Neural cell (in vitro differentiated cells): ENCODE results near the gene ADIPOR2. TPM values are rescaled to one million over a fixed set of nuclear protein-coding genes. Genes with fewer than 3 reads are reported as not detected.

ENCODE experiments used
- H2AFZ ChIP-seq: fragments of 200-600, 300-800 bp; sonication (generic), shearing (Covaris generic); 2 replicates; pipeline ENCODE4 v1.6.0; 2014; ENCODE audit warnings: low read depth, mild to moderate bottlenecking, antibody characterized with exemption, low read length, moderate library complexity
- H3F3A ChIP-seq: fragments of 200-600 bp; shearing (Covaris generic); 2 replicates; pipeline ENCODE4 v1.6.1; 2016; ENCODE audit warnings: mild to moderate bottlenecking, moderate library complexity, mixed read lengths, antibody characterized with exemption, low read length; ENCODE audit not compliant: insufficient read depth, poor library complexity, severe bottlenecking
- H3K27ac ChIP-seq: fragments of 200-600, 300-800 bp; sonication (generic), shearing (Covaris generic); 2 replicates; pipeline ENCODE4 v1.5.1; 2014; ENCODE audit warnings: mild to moderate bottlenecking, low read length, moderate library complexity
- H3K27me3 ChIP-seq: fragments of 300-800, 200-600 bp; sonication (generic), shearing (Covaris generic); 2 replicates; pipeline ENCODE4 v1.6.0; 2014; ENCODE audit warnings: mild to moderate bottlenecking, low read depth, low read length, moderate library complexity; ENCODE audit not compliant: insufficient read depth
- H3K36me3 ChIP-seq: fragments of 300-800, 200-600 bp; sonication (generic), shearing (Covaris generic); 2 replicates; pipeline ENCODE4 v1.5.1; 2014; ENCODE audit warnings: mild to moderate bottlenecking, antibody characterized with exemption, low read length, moderate library complexity; ENCODE audit not compliant: insufficient read depth
- H3K4me2 ChIP-seq: fragments of 300-800, 200-600 bp; sonication (generic), shearing (Covaris generic); 2 replicates; pipeline ENCODE4 v1.6.0; 2014; ENCODE audit warnings: mild to moderate bottlenecking, low read length
- H3K4me3 ChIP-seq: fragments of 300-800, 200-600 bp; sonication (generic), shearing (Covaris generic); 2 replicates; pipeline ENCODE4 v1.5.1; 2014; ENCODE audit warnings: mild to moderate bottlenecking, low read length, moderate library complexity
- H3K79me2 ChIP-seq: fragments of 200-600 bp; shearing (Covaris generic); replicated peaks from 2 replicates; pipeline ENCODE4 v1.6.0; 2014; ENCODE audit warnings: mild to moderate bottlenecking, low read length, moderate library complexity; ENCODE audit not compliant: insufficient read depth
- H3K9ac ChIP-seq: fragments of 300-800, 200-600 bp; sonication (generic), shearing (Covaris generic); 2 replicates; pipeline ENCODE4 v1.6.1; 2016; ENCODE audit warnings: mild to moderate bottlenecking, low read length, mixed read lengths
- H3K9me2 ChIP-seq: fragments of 200-600 bp; shearing (Covaris generic); 2 replicates; pipeline ENCODE4 v1.6.1; 2016; ENCODE audit warnings: mild to moderate bottlenecking, low read length, mixed read lengths; ENCODE audit not compliant: insufficient read depth
- H3K9me3 ChIP-seq: fragments of 200-600, 300-800 bp; sonication (generic), shearing (Covaris generic); 2 replicates; pipeline ENCODE4 v1.6.1; 2016; ENCODE audit warnings: mild to moderate bottlenecking, mixed run types, low read length, moderate library complexity, mixed read lengths
- H4K20me1 ChIP-seq: fragments of 200-600 bp; shearing (Covaris generic); 2 replicates; pipeline ENCODE4 v1.6.1; 2016; ENCODE audit warnings: mild to moderate bottlenecking, mixed run types; ENCODE audit not compliant: insufficient read depth
- CTCF ChIP-seq: fragments of 450-650 bp; IDR thresholded peaks from 2 replicates; pipeline ENCODE4 v1.5.1; 2014; ENCODE audit warnings: antibody characterized with exemption, mild to moderate bottlenecking, moderate library complexity; ENCODE audit not compliant: poor library complexity, severe bottlenecking
- EP300 ChIP-seq: fragments of 450-650 bp; conservative IDR thresholded peaks from 2 replicates; pipeline ENCODE4 v1.6.1; 2014; ENCODE audit warnings: antibody characterized with exemption, mild to moderate bottlenecking, moderate library complexity; ENCODE audit not compliant: poor library complexity, severe bottlenecking
- EZH2 ChIP-seq: fragments of 200-600, 300-800 bp; shearing (Covaris generic), sonication (generic); IDR thresholded peaks from 2 replicates; pipeline ENCODE4 v1.6.1; 2014; ENCODE audit warnings: antibody characterized with exemption, low read length, borderline replicate concordance, mild to moderate bottlenecking; ENCODE audit not compliant: insufficient read depth, poor library complexity, severe bottlenecking
- MXI1 ChIP-seq: fragments of 450-650 bp; conservative IDR thresholded peaks from 2 replicates; pipeline ENCODE4 v1.6.1; 2014; ENCODE audit warnings: antibody characterized with exemption, mild to moderate bottlenecking; ENCODE audit not compliant: poor library complexity, severe bottlenecking
- POLR2AphosphoS5 ChIP-seq: IDR thresholded peaks from 2 replicates; pipeline ENCODE4 v1.6.1; 2012
- RAD21 ChIP-seq: fragments of 450-650 bp; conservative IDR thresholded peaks from 2 replicates; pipeline ENCODE4 v1.6.1; 2014; ENCODE audit warnings: antibody characterized with exemption, mild to moderate bottlenecking, moderate library complexity
- REST ChIP-seq: IDR thresholded peaks from 2 replicates; pipeline ENCODE4 v1.6.1; 2012; ENCODE audit warnings: borderline replicate concordance
- SMC3 ChIP-seq: fragments of 450-650 bp; conservative IDR thresholded peaks from 2 replicates; pipeline ENCODE4 v1.6.1; 2014; ENCODE audit warnings: antibody characterized with exemption, mild to moderate bottlenecking, moderate library complexity; ENCODE audit not compliant: poor library complexity
- TAF1 ChIP-seq: IDR thresholded peaks from 2 replicates; pipeline ENCODE4 v1.6.1; 2012; ENCODE audit warnings: low read depth
- polyA plus RNA-seq: library from polyadenylated mRNA; depleted of rRNA; stranded (reverse); fragments of >200 nt; gene quantifications from 2 replicates; pipeline ENCODE4 v1.2.3, GENCODE V29; 2014

Gene ADIPOR2
- polyA plus RNA-seq, 1 donor from 2014 or later, result 18.5 TPM

GRCh38 chr12:1806301-1807086 lies 115.6 kb downstream of the ADIPOR2 start:
- no peak overlapping the region for H3K4me2 ChIP-seq
- H3K27me3 ChIP-seq, result no peaks in the 10 kb centered on the region
- no peak overlapping the region for H2AFZ ChIP-seq
- no peaks in the 10 kb centered on the region for H3K9me3 ChIP-seq
- H3K79me2 ChIP-seq, result no peaks in the 10 kb centered on the region
- H3K27ac ChIP-seq, result no peak overlapping the region
- TF ChIP-seq SMC3, result no peak
- no peak for TF ChIP-seq POLR2AphosphoS5
- TF ChIP-seq RAD21, result no peak
- no peak for TF ChIP-seq REST
- TF ChIP-seq EZH2, result no peak
- TF ChIP-seq MXI1, result no peak
- no peak for TF ChIP-seq CTCF
- no peak for TF ChIP-seq TAF1
- no peak for TF ChIP-seq EP300
- no peaks in the 10 kb centered on the region for H3K36me3 ChIP-seq
- H3K4me3 ChIP-seq, result no peak overlapping the region
- H4K20me1 ChIP-seq, result no peaks in the 10 kb centered on the region
- H3K9ac ChIP-seq, result no peak overlapping the region
- no peaks in the 10 kb centered on the region for H3F3A ChIP-seq
- no peaks in the 10 kb centered on the region for H3K9me2 ChIP-seq

GRCh38 chr12:1807087-1807860 lies 116.4 kb downstream of the ADIPOR2 start:
- H3K27me3 ChIP-seq, result no peaks in the 10 kb centered on the region
- no peaks in the 10 kb centered on the region for H3K9me2 ChIP-seq
- H3K27ac ChIP-seq, result no peak overlapping the region
- no peaks in the 10 kb centered on the region for H3K36me3 ChIP-seq
- TF ChIP-seq EP300 (no peak), POLR2AphosphoS5 (no peak), SMC3 (no peak), EZH2 (no peak), MXI1 (no peak), TAF1 (no peak), REST (no peak), RAD21 (no peak), CTCF (no peak)
- no peak overlapping the region for H3K4me2 ChIP-seq
- H3K4me3 ChIP-seq, result no peak overlapping the region
- H3K79me2 ChIP-seq, result no peaks in the 10 kb centered on the region
- H2AFZ ChIP-seq, result no peak overlapping the region
- H3F3A ChIP-seq, result no peaks in the 10 kb centered on the region
- H4K20me1 ChIP-seq, result no peaks in the 10 kb centered on the region
- H3K9me3 ChIP-seq, result no peaks in the 10 kb centered on the region
- no peak overlapping the region for H3K9ac ChIP-seq
